Limb (tissue), 2 donors: Measurements from ENCODE around the gene MAOB.

Experiments
- DNase-seq, 2 donors: peaks; one replicate each; pipeline ENCODE4 v3.0.0-alpha.2; 2016; ENCODE audit errors: extremely low spot score in 2 of 2

Gene MAOB

DNA sequence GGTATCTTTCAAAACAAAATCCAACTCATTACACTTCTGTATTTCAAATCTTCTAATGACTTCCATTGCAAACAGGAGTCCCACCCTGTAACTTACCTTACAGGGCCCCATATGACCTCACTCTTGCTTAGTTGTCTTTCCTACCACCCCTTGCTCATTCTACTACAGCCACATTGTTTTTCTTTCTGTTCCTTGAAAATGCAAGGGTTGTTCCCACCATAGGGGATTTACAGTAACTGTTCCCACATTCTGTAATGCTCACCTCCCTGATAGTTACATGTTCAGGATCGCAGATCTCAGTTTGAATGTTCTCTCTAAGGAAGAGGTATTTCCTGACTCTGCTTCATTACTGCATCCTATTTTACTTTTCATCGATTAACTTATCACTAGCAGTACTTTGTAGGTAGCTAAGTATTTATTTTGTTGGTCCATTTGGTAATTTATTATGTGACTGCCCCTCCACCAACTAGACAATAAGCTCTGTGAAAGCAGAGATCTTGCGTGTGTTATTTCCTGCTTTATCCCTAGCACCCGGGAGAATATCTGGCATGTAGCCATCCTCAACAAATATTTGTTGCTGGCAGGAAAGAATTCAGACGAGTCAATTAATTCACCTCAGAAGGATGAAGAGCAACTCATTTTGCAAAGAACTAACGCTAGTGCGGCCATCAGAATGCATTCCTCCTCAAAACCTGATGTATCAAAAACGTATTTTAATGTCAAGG, 21.4 kb downstream of the MAOB start:
- no peak for DNase-seq

DNA sequence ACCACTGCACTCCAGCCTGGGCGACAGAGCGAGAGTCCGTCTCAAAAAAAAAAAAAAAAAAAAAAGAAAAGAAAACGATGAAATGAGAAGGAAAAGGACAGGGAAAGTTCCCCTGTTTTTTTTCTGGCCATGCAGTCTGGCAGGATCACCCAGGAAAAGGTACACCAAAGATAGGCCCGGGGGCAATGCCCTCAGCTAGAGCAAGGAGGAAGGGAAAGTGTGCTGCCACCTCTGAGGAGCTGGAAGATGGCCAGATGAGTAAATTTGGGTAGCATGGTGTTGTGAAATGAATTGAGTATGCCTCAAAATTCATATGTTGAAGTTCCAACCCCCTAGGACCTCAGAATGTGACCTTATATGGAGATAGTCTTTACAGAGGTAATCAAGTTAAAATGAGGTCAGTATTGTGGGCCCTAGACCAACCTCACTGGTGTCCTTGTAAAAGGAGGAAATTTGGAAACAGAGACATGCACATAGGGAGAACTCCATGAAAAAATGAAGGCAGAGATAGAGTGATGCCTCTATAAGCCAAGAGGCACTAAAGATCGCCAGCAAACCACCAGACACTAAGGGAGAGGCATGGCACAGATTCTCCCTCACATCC, 28.9 kb downstream of the MAOB start:
- DNase-seq = no peak

DNA sequence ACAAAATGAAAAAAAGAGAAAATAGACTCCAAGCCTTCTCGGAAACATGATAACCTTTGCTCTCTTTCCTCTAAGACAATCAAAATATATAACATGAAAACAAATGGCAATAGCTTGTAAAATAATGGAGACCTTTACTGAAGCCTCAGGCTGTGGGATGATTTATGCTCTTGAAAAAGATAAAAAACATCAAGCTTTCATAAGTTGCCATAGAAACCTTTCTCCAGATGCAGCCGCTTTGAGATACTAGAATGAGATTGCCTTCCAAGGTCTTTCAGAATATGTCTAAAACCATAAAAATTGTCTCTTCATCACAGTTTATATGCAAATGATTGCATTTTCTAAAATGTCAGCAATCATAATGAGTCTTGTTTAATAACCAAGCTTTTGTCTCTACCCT, 31.6 kb downstream of the MAOB start:
- DNase-seq = no peak

DNA sequence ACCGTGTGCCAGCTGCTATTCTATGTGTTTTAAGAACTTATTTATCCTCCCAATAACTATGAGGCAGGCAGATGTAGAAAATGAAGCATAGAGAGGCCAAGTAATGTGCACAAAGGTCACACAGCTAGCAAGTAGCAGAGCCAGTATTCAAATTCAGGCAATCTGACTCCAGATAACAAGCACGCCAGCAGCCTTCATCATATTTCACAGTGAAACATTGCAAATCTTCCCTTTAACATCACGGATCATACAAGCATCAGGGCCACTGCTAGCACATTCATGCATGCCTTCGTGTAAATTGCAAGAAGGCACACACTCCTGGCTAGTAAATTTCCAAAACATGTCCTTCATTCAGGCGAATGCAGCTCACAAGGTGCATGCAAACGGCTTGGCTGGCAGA, 33.1 kb downstream of the MAOB start:
- DNase-seq = no peak

DNA sequence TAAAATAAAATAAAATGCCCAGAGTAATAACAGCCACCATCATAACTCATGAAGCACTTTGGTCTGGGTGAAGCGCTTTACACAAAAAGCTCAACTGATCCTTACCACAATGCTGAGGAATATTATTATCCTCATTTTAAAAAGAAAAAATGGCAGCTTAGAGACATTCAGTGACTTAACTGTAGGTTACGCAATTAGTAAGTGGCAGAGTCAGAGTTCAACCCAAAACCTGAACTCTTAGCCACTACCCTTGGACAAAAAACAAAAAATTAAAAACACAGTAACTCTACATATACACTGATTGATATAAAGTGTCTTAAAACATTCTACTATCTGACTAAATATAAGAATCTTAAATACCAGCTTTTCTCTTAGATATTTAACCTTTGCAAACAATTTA, 34.9 kb downstream of the MAOB start:
- DNase-seq = no peak

DNA sequence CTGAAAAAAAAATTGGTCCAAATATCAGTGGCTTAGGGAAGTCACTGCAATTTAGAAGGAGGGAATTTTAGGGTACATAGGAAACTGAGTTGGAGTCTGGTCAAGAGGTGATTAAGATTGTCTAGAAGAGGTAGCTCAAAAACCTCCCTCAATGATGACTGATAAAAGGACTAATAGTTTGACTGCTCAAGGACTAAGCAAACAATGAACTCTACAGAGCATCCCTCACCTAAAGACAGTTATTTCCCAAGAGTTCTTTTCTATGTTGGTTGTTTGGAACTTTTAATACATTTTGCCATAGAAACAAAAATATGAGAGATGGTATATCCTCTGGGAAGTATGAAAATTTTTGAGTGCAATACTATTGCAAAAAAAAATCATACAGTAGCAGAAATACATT, 35.7 kb downstream of the MAOB start:
- DNase-seq = no peak

DNA sequence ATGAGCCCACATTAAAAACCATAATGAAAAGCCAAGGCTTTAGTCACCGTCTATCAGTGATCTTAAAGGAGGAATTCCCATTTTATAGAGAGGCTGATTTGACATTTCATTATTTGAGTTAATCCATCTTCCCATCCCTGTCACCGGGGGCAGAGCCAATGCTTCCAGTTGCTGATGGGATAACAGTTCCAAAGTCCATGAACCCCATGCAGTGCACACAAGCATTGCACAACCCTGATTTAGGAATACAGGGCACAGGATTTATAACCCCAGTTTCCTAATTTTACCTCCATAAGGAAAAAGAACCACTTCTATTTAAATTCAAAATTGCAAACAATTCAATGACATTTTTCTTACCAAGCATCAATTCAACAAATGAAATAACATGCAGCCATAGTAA, 36.5 kb downstream of the MAOB start:
- DNase-seq = no peak

DNA sequence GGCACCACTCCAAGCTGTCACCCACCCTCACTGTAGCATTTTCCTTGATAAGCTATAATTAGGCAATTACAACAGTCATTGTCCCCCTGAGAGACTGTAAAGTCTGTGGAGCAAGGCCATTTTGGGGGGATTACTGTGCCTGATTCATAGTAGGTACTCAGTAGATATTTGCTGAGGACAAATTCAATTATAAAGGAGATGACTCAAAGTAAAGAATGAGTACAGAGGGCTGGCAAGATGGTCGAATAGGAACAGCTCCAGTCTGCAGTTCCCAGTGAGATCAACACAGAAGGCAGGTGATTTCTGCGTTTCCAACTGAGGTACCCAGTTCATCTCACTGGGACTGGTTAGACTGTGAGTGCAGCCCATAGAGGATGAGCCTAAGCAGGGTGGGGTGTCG, 42.0 kb downstream of the MAOB start:
- DNase-seq = no peak

DNA sequence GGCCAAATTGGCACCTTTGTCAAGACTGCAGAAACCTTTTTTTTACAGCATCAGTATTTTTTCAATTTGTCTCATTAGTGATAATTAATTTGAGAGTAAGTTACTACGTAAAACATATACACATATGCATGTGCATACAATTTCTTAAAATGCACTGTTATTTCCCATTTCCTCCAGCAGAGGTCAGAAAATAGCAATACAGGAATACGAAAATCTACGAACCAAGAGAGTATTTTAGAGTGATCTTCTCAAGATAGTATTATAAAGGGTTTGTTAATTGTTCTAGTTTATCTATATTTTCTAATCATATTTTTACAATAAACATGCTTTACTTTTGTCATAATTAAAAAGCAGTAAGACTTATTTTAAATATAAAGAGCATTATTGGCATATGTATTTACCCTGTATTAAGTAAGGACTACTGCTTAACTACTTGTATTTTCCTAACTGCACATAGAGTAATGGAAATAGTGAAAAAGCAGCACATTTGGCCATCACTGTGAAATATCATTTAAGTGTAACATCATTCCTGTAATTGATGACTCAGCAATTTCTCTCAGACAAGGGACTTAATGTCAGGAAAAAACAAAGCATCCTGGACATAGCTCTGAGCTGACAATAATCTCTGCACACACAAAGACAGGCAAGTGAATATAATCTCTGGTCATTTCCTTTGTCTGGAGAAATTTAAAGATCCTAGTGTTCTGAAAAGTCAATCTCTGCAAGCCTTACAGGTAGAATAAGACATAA, 45.6 kb downstream of the MAOB start:
- peak in 1 of 2 donors; percentile 11 for DNase-seq

DNA sequence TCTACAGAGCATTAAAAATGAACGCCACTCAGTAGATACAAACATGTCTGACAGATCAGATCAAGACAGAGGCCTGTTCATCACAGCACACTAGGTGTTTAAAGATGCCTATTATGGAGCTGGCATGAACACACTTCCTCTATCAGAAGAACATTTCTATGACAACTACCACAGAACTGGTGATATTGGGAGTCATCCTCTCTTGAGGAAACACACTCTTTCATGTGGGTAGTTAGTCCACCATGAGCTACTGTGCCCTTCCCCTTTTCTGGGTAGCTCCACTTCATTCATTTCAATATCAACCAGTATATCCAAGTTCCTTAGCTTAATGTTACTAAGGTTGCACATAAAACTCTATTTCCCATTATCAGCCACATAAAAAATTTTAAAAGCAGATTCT, 46.7 kb downstream of the MAOB start:
- no peak for DNase-seq

DNA sequence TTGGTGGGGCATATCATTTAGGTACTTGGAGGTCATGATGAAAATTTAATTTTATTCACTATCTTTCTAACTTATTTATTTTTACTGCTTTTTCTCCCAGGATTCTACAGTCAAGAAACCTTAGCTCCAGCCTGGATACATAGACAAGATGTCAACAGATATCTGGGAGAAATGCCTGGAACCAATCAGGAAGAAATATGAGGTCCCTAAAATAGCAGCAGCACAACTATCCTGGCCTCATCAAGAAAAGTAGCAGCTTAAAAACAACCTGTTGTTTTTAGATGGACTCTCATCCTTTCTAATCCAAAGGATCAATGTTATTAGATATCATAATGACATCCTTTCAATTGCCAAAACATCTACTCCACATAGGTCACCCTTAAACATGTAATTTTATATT, 54.5 kb downstream of the MAOB start:
- DNase-seq = no peak

DNA sequence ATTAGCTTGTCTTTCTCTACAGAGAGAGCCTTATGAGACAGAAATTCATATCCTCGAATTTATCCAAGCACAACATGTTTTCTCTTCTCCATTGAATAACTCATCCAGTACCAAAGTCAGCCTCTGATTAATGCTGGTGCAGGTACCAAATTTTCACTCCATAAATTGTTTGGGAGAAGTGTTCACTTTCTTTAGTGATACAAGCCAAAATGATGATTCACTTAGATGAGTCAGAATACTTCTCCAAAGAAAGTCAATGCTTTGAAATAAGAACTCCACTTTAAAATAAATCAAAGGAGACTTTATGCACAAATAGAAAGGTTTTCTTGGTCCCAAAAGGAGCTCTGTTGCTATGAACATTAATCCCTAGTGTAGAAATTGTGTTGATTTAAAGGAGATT, 60.2 kb downstream of the MAOB start:
- DNase-seq = no peak

DNA sequence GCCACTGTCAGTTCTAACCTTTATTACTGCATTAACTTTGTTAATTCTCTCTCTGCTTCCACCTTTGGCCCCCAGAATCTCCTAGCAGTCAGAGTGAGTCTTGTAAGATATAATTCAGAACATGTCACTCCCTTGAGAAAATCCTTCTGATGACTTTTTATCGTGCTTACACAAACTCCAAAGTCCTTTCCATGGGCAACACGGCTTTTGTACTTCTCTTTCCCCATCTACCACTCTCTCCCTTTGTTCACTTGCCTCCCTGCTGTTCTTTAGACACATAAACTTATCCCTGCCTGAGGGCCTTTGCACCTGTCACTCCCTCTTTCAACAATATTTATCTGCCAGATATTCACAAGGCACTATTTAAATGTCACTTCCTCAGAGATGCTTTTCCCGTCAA, 64.8 kb downstream of the MAOB start:
- DNase-seq = no peak

DNA sequence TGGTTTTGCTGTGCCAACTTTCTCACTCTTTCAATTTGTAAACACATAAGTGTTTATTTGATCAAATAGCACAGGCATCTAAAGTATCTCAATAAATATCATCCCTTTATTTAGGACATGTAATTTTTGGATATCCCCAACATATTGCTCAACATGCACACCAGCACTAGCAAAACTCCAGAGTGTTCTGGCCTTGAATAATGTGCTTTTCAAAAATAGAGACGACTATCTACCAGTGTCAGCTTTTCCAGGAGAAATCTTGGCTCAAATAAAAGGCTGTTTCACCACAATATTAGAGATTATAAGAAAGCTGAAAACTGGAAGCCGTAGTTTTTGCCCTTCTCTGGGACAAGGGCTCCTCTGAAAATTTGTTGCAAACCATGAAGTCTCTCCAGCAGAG, 67.0 kb downstream of the MAOB start:
- DNase-seq = no peak

DNA sequence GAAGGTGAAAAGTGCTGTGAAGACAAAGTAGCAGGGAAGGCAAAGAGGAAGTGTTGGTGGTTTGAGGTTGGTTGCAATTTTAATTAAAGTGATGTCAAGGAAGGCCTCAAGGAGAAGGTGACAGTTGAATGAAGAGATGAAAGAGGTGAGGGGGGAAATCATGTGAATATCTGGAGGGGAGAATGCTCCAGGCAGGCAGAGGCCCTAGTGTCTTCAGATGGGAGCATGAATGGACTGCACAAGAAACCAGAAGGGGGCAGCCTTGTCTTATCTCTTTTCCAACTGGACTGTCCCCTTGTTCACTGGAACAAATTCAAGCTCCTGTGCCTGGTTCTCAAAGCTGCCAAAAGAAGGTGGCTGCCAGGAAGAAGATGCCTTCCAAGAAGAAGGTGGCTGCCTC, 68.4 kb downstream of the MAOB start:
- no peak for DNase-seq

DNA sequence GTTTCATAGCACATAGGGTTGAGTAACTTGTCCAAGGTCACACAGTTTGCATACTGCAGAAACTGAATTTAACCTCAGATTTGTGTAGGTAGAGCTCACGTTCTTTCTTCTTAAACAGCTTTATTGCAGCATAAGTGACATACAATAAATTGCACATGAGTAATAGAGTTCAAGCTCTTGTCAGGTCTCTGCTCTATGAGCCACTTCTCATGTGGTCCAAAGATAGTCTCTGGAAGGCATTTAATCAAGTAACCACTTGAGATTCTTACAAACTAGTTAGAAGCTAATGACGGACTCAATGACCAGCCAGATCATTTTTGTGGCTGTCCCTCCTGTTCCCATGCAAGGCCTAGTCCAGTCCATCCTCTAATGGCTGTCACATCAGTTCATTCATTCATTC, 68.9 kb downstream of the MAOB start:
- DNase-seq = no peak

DNA sequence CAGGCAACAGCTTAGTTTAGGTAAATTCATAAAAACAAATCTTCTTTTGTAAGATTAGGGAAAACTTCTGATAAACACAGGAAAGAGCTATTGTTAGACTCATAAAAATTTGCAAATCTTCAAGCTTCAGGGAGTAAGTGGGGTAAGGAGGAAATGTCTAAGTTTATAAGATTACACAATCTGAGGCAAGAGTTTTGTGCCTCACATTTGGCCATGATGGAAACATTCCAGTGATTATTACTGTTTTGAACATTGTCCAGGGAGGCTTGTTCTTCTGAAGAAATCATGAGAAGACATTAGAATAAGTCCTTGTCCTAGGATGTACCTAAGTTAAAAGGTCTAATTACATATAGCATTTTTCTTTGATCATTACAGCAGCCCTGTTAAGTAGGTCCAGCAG, 72.8 kb downstream of the MAOB start:
- DNase-seq = no peak

DNA sequence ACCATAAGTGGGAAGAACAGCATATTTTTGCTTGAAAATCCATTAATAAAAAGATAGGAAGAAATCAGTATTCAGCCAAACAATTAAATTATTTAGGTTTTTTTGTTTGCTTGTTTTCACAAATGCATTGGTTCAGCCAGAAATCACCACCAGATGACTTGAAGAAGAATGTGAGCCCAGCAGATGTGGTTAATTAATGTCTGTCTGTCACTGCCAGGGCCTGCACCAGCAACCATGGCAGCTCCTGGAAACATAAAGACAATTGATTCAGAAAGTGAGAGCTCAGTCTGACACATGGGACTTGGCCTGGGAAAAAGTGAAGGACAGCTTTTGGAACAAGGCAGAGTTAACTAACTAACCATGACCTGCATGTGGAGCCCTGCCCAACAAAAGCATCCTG, 74.0 kb downstream of the MAOB start:
- DNase-seq = no peak

DNA sequence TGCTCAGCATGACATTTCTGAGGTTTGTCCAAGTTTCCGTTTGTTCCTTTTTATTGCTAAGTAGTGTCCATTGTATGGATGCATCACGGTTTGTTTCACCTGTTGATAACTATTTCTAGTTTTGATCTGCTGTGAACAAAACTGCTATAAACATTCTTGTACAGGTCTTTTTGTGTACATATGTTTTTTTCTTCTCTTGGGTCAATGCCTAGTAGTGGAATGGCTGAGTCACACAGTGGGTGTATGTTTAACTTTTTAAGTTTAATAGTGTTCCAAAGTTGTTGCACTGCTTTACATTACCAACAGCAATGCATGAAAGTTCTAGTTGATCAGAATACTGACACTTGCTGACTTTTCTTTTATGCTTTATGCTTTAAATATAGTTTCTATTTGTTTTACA, 76.7 kb downstream of the MAOB start:
- DNase-seq = no peak

DNA sequence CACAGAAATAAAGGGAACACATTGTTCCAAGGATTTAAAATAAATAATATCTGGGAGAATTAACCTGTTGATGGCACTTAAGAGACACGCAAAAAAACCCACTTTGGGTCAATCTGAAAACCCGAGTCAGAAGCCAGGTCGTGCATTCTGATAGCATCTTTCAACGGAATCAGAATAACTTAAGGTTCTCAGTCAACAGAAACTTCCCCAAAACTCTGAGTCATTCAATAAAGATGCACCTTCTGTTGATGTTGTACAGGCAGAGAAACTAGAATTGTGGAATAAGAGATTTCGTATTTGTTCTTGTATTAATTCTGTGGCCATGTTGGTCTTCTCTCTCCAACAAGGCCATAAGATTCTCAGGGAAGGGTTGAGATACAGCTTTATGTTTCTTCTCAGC, 78.2 kb downstream of the MAOB start:
- no peak for DNase-seq

DNA sequence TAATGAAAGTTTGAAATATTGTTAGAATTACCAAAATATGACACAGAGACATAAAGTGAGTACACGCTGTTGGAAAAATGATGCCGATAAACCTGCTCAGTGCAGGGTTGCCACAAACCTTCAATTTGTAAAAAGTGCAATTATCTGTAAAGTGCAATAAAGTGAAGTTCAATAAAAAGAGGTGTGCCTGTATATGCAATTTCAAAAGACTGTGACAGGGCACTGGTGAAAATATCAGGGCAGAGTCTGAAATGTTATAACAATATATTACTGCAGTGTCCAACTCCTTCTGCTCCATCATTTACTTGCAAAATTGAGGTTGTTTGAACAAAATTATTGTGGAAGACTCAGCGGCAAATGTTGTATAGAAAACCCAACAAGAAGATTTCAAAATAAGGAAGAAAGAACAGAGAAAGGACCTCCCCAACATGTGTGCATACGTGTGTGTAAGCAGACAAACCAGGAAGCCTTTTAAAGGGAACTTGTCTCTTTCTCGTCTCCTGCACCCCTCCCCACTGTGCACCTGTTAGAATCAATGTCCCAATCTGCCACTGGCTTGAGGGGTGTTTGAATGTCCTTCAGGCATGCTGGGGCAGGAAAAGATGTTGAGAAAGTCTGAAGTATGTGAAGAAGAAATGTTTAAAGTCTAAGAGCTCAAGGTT, 96.2 kb downstream of the MAOB start:
- no peak for DNase-seq

DNA sequence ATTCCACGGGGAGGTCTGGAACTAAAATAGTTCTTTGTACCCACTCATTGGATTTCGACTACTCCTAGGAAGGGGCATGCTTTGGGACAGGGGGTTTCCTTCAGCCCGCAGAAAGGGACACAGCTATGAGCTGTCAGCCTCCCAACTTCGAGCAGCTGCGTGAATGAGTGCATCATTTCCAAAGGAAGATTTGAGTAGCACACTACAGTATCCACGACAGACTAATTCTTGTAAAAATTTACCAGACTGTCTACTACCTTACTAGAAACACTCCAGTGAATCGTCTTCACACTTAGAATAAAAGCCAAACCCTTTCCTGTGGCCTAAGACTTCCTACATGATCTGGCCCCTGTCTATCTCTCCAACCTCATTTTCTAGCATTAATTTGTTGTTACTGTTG, 124.2 kb downstream of the MAOB start:
- no peak for DNase-seq
